Retina (tissue), 1 donor: Measurements from ENCODE around the gene GPS2.

Source experiments
- DNase-seq: peaks from one replicate; pipeline ENCODE4 v3.0.0-alpha.2; 2016

Gene GPS2

DNA sequence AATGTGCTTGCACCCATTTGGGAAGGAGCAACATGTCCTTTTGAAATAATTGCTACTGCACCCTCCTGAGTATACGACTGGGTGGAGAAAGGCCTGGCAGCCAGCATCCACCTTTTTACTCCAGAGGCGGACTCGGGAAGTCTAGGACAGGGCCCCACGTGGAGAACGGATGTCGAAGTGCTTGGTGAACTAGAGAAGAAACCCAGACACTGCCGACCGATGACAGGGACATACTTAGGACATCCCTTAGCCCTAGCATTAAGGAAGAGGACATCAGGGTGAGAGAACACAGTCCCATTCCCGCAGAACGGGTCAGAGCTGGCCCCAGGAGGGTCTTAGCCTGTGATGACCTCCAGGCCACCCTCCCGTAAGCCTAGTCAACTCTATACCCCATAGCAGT is 24.5 kb downstream of the GPS2 start:
- DNase-seq = no peak

DNA sequence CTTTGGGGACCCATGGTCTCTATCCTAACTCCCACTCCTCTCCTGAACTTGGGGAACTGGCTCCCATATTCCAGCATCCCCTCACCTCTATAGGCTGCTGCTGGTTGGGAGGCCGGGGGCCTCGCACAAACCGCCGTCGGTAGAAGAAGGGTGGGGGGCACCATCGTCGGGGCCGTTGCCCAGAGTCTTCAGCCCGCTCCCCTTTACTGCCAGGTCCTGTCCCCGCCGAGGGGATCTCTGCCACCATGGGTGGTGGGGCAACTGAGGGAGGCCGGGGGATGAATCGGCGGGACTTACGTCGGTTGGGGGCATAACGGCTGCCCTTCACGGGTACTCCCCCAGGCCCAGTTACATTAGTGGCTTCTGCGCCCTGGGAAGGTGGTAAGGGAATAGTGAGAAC is 25.0 kb downstream of the GPS2 start:
- no peak for DNase-seq

DNA sequence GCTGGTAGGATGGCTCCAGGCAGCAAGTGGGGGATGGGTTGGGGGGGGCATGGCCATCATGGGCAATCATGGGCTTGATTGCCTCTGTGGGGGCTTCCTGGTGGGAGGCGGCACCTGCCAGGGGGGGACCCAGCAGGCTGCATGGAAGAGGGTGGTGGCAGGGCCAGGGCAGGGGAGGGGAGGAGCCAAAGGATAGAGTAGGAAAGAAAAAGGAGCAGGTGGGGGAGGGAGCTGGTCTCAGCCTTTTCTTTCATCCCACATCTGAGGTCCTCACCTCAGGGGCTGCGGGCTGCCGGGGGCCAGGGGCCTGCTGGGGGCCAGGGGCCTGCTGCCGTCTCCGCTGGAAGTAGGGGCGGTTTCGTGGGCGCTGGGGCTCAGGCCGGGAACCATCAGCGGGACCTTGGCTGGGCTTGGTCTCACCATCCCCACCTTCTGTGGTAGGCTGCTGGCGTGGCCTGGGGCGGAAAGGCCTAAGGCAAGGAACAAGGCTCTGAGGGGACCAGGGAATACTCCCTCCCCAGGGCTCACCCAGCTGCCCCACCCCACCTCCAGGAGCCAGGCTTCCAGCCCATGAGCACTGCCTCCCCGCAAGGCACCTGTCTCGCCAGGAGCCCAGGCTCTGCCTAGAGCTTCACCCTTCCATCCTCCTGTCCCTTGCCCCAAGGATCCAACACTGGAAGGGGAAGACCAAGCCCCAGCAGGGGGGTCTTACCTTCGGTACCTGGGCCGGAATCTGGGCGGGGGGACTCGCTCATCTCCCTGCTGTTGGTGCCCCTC is 25.7 kb downstream of the GPS2 start:
- DNase-seq = no peak

DNA sequence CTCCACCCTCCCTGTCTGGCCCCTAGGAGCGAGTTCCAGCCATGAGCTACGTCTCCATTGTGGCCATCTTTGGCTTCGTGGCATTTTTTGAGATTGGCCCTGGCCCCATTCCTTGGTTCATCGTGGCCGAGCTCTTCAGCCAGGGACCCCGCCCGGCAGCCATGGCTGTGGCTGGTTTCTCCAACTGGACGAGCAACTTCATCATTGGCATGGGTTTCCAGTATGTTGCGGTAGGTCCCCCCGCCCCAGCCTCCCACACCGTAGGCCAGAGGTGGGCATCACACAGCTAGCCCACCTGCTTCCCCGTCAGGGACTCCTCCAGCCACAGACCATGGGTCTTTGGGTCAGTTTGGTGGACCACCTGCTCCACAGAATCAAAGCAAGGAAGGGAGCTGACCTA is 29.5 kb downstream of the GPS2 start:
- DNase-seq = no peak

DNA sequence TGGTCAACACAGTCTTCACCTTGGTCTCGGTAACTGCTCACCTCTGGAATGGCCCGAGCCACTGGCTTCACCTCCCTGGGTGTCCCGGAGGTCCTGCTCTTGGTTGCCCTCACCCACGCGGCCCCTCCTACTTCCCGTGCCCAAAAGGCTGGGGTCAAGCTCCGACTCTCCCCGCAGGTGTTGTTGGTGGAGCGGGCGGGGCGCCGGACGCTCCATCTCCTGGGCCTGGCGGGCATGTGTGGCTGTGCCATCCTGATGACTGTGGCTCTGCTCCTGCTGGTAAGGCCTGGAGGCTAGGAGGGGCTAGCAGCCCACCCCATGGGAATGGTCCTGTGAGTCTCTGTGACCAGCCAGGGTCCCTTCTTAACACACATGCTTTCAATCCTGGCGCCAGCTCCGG is 30.2 kb downstream of the GPS2 start:
- DNase-seq = no peak

DNA sequence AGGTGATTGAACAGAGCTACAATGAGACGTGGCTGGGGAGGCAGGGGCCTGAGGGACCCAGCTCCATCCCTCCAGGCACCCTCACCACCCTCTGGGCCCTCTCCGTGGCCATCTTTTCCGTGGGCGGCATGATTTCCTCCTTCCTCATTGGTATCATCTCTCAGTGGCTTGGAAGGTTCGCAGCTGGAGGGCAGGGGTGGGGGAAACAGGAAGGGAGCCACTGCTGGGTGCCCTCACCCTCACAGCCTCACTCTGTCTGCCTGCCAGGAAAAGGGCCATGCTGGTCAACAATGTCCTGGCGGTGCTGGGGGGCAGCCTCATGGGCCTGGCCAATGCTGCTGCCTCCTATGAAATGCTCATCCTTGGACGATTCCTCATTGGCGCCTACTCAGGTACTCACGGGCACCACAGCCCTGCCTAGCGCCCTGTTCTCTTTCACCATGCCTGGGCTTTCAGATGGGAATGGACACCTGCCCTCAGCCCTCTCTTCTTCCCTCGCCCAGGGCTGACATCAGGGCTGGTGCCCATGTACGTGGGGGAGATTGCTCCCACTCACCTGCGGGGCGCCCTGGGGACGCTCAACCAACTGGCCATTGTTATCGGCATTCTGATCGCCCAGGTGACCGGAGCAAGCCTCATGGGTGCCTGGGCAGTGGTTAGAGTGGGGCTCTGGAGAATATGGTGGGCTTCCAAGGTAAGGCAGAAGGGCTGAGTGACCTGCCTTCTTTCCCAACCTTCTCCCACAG is 31.5 kb downstream of the GPS2 start:
- DNase-seq = no peak

DNA sequence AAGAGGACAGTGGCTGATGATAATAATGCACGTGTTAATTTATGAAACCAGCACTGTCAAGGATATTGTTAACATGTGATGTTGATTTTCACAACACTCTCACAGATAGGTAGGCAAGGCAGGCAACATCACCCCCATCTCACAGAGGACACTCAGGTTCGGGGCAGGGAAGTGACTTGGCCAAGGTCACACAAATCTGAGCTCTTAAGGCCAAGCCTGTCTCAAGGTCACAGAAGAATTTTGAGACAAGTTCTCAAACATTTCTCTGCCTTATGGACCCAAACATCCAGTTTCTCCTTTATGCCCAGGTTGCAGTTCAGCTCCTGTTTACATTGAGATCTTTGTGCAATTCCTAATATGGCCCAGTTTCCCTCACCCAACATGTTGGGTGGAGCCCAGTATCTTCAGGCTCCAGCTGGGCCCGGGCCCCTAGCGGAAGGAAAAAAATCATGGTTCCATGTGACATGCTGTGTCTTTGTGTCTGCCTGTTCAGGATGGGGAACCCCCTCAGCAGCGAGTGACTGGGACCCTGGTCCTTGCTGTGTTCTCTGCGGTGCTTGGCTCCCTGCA is 32.3 kb downstream of the GPS2 start:
- DNase-seq = no peak

DNA sequence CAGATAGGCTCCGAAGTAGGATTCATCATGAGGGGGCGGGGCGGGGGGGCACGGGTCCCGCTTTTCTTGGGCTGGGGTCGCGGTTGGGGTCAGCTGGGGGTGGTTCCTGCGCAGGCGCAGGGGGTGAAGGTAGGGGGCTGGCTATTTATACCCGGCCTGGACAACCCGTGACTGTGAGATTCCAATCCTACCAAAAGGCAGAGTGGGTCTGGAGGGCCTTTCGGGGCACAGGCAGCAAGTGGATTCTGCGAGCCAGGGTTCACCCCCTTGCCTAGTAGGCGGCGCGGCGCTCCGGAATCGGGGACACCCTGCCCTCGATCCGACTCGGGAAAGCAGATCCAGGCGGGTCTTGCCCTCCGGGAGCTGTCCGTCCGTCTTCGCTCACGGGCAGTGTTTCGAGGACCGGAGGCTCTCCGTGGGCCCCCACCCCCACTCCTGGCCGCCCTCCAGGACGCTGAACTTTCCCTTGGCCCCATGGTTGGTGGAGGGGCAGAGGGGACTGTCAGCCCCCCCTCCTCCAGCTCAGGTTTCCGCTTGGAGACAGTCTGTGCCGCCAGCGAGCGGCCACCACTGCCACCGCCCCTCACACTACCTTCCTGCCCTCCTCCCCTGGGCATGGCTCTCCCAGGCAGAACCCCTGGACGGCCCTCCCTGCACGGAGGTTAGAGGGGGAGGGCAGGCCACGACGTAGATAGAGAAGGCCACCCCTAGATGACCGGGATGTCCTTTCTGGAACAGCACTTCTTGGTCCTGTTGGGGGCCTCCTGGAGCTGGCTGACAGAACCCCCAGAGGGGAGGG is 33.0 kb downstream of the GPS2 start:
- DNase-seq = peak; percentile 50

DNA sequence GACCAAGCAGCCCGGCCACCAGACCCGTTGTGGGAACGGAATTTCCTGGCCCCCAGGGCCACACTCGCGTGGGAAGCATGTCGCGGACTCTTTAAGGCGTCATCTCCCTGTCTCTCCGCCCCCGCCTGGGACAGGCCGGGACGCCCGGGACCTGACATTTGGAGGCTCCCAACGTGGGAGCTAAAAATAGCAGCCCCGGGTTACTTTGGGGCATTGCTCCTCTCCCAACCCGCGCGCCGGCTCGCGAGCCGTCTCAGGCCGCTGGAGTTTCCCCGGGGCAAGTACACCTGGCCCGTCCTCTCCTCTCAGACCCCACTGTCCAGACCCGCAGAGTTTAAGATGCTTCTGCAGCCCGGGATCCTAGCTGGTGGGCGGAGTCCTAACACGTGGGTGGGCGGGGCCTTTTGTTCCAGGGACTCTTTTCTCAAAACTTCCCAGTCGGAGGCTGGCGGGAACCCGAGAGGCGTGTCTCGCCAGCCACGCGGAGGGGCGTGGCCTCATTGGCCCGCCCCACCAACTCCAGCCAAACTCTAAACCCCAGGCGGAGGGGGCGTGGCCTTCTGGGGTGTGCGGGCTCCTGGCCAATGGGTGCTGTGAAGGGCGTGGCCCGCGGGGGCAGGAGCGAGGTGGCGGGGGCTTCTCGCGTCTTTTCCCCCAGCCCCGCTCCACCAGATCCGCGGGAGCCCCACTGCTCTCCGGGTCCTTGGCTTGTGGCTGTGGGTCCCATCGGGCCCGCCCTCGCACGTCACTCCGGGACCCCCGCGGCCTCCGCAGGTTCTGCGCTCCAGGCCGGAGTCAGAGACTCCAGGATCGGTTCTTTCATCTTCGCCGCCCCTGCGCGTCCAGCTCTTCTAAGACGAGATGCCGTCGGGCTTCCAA is 33.8 kb downstream of the GPS2 start, which contains the start of gene SLC2A4:
Gene SLC2A4, plus strand, starts transcription at position 645 of the 879 bp plus-strand sequence. Its CDS starts 217 bp downstream, at position 862.
- DNase-seq = peak; percentile 94

DNA sequence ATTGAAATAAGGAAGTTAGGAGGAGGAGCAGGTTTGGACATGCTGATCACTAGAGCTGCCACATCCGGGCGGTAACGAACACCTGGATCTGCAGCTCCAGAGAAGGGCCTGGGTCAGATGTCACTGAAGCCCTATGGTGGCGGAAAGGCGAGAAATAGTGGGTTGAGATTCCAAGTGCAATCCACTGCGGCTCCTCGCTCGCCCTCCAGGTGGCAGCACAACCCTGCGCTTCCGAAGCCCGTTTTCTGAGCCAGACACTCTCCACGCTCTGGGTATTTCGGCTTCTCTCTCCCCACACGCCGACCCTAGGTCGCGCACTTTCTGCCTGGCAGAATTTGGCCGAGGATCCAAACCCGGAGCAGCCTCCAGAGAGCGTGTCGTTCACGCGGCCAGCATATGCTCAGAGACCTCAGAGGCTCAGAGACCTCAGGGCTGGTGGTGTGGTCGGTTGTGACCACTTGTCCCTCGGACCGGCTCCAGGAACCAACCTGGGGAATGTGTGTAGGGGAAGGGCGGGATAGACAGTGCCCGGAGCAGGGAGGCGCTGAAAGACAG is 34.6 kb downstream of the GPS2 start:
- DNase-seq = peak; percentile 90

DNA sequence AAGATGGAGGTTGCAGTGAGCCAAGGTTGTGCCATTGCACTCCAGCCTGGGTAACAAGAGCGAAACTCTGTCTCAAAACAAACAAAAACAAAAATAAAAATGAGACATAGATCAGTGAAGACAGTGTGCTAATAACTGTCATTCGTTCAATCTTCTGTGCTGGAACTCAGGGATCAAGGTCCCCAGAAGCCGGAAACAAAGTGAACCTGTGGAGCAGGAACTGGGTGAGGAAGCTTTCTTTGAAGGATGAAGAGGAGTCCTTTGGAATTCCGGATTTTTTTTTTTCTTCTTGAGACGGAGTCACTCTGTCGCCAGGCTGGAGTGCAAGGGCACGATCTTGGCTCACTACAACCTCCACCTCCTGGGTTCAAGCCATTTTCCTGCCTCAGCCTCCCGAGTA is 35.7 kb downstream of the GPS2 start:
- no peak for DNase-seq

DNA sequence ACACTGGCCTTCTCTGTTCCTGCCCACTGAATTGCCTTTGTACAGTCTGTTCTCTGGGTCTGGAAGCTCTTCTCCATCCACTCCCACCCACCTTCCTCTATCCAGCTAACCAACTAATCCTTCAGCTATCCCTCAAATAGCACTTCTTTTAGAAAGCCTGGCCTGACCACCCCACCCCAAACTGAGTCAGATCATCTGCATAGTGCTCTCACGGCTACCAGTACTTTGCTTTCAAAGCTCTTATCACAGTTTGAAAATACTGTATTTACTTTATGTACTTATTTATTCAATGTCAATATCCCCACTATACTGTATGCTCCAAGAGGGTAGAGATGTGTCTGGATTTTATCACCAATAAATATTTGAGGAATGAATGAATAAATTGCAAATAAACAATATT is 48.4 kb downstream of the GPS2 start:
- no peak for DNase-seq

DNA sequence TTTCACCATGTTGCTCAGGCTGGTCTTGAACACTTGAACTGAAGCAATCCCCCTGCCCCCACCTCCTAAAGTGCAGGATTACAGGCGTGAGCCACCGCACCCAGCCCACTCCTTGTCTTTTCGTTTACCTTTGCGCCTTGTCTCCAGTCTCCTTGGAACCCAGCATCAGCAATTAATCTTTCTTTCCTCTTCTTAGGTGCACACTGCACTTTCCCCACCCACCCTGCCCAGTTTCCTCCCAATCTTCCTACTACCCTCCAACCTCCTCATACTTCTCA is 51.4 kb downstream of the GPS2 start:
- no peak for DNase-seq

DNA sequence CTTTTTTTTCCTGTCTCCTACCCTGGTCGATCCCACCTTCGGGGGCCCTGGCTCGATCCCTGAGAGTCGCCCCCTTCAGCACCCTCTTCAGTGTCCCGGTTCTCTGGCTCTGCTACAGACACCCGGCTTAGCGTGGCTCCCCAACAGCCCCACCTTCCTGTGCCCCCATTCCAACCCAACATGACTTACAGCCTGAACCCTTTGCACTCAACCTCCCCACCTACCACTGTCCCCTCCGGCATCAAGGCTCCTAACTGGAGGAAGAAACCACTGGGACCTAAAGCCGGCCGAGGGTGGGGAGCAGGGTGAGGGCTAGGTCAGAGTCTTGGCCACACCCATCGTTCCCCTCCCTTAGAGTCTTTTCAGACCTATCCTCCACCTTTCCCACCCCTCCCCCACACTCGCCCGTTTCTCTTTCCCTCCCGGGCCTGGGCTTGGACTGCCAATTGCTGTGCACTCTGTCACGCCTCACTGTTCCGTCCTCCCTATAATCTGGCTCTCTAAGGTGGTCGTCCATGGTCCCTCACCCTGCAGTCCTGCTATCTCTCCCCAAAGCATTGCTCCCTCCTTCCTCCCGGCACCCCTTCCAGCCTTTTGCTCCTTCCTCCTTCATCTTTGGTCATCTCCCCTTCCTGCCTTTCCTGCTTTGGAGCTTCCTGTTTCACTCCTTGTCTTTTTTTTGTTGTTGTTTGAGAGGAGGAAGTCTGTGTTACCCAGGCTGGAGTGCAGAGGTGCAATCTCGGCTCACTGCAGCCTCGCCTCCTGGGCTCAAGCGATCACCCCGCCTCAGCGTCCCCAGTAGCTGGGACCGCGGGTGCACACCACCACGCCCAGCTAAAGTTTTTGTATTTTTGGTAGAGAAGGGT is 52.0 kb downstream of the GPS2 start:
- DNase-seq = peak; percentile 24
